Epidermal melanocyte (primary cell): ENCODE measurements around the gene PGR.
"Not testable (repeated sequence)": the region's sequence is repeated elsewhere in the genome, so short reads cannot be mapped to it uniquely, and the experiment has no call there.

Experiments used
- DNase-seq: peaks from one replicate; pipeline ENCODE4 v3.0.0; 2011; ENCODE audit warnings: low spot score; ENCODE audit not compliant: insufficient read length

Gene PGR

DNA sequence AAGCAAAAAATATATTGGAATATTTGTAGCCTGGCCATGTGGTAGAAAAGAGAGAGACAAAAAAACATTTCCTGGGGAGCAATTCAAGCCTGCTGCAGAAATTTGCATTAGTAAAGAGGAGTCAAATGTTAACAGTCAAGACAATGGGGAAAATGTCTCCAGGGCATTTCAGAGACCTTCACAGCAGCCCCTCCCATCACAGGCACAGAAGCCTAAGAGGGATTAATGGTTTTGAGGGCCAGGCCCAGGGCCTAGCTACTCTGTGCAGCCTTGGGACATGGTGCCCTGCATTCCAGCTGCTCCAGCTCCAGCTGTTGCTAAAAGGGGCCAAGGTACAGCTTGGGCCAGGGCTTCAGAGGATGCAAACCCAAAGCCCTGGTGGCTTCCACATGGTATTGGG is 46.8 kb downstream of the PGR start:
- DNase-seq: no peak

GRCh38 chr11:101063706-101064105 is 65.9 kb downstream of the PGR start:
- no peak for DNase-seq

DNA sequence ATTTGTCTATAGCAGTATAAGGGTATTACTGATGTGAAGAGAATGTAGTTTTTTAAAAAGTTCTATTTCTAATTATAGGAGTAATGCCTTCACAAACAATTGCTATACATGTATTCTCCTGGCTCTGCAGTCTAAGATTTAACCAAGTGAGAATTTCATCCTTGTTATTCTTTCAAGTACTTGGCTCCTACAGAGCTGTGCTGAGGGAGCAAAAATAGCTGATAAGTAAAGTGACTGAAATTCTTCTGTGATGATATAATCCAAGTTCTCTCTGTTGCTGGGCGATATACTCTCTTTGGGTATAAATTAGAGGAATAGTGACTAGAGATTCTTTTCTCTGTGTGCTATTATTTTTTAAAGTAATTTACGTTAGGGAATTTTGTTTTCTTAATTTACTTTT is 68.0 kb downstream of the PGR start:
- DNase-seq: no peak

GRCh38 chr11:101059331-101059730 is 70.3 kb downstream of the PGR start:
- DNase-seq: no peak

GRCh38 chr11:101053492-101053891 is 76.1 kb downstream of the PGR start:
- DNase-seq: no peak

DNA sequence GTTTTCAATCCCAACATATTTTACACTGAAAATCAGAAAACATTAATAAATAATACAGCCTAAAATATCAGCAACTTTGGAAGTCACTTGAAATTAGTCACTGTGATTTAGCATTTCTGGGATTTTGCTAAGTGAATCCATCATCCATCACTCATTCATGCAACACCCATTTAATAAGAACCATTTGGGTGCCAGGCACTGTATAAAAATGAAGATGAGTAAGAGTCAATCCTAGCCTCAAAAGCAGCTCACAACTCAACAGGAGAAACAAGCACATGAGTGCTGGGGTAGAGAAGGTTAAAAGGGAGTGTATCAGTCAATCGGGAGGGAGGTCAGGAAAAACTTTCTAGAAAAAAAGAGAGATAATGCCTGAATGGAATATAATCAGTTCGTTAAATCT is 77.9 kb downstream of the PGR start:
- no peak for DNase-seq

DNA sequence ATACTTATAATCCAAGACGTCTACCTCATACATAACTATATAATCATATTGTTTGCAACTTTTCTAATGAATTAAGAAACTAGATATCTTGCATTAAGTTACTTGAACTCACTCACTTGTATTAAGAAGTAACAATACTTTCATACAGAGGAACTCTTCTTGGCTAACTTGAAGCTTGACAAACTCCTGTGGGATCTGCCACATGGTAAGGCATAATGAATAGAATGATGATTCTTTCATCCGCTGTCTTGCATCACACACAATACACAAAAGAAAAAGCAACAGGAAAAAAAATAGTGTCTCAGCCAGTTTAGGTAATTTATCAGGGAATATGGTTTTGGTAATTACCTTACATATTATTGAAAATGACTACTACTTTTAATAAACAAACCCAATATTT is 79.8 kb downstream of the PGR start:
- no peak for DNase-seq

- no peak for DNase-seq
These were observed 80.5 kb downstream of the PGR start for GRCh38 chr11:101049123-101049522.

GRCh38 chr11:101048479-101048878 is 81.1 kb downstream of the PGR start:
- DNase-seq: no peak

- no peak for DNase-seq
These were observed 82.7 kb downstream of the PGR start for GRCh38 chr11:101046947-101047346.

GRCh38 chr11:101045415-101045814 is 84.2 kb downstream of the PGR start:
- no peak for DNase-seq

GRCh38 chr11:101043940-101044339 is 85.7 kb downstream of the PGR start:
- no peak for DNase-seq

DNA sequence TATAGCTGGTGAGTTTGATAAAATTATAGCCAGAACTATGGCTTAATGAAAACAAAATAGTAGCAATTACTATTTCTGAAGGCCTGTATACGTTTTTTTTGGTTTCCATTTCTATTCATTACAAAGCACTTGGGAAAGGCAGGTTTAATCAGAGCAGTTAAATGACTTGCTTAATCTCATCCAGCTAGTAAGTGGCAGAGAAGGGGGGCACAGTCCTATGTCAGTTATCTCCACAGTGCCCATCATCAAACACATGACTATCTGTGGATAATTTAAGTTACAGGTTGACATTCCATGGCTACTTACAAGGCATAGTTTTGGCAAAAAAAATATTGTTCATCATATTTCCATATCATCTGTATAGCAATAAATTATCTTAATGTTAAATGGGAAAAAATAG is 93.7 kb downstream of the PGR start:
- DNase-seq: no peak

GRCh38 chr11:101034076-101034475 is 95.5 kb downstream of the PGR start:
- no peak for DNase-seq

GRCh38 chr11:101032991-101033390 is 96.6 kb downstream of the PGR start:
- no peak for DNase-seq

DNA sequence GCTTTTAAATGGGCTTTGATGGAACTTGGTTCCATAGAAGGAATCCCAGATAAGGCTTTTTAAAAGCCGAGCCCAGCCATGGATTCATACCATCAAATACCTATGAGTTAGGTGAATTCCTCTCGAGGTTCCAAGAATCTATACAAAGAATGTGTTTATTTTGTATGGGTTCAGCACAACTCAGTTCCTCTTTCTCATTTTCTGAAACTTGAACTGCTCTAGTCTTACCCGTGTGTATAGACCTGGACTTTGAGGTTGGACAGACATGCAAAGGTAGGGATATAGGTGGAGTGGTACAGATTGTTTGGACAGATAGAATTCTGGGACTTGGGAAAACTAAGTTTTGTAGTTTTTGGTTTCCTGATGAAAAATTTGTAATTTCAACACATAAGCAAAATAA is 97.9 kb downstream of the PGR start:
- no peak for DNase-seq

DNA sequence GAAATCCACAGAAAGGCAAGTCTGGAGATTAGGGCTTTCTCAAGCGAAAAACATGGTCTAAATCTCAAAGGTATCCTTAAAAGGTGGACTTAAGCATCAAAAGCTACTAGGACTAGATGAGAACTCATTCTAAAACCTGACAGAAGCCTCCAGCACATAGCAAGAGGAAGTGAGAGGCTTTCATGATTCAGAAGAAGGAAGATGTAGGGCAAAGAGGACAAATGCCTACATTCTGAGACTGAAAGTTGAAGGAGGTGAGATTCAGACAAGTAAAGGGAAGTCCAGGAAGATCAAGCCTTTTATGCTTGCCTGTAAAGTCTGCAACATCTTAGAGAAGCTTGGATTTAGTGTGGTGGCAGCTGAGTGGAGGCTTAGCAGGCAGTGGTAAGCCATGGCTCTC is 98.9 kb downstream of the PGR start:
- DNase-seq: no peak

GRCh38 chr11:101030015-101030414 is 99.6 kb downstream of the PGR start:
- DNase-seq: no peak

DNA sequence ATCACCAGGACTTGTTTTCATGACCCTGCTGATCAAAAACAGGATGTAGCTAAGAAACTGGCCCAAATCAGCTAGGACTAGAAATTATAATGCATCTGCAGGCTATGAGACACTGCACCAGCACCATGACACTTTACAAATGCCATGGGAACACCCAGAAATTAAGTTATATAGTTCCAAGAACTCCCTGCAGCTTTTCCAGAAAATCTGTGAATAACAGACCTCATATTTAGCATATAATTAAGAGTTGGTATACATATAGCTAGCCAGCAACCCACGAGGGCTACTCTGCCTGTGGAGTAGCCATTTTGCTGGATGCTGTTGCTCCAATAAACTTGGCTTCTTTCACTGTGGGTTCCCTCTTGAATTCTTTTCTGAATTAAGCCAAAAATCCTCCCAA is 101.0 kb downstream of the PGR start:
- DNase-seq: no peak

DNA sequence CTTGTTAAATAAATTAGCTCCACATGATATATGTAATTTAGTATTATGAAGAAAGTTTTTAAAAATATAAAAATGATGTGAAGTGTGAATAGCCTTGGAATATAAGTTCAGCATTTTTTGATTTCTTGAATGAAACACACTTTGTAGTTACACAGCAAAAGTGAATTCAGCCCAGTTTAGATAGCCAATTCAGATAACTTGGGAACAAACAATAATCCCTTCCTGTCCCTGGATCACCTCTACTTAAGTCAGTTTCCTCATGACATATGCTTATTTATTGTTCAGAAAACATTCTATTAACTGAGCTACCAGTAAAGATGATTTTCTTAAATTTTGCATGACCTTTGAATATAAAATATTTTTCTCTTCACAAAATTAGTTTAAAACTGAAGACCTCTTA is 107.4 kb downstream of the PGR start:
- DNase-seq: no peak

GRCh38 chr11:101019870-101020269 is 109.7 kb downstream of the PGR start:
- DNase-seq: no peak

GRCh38 chr11:101014600-101015285 is 114.9 kb downstream of the PGR start:
- DNase-seq: no peak

DNA sequence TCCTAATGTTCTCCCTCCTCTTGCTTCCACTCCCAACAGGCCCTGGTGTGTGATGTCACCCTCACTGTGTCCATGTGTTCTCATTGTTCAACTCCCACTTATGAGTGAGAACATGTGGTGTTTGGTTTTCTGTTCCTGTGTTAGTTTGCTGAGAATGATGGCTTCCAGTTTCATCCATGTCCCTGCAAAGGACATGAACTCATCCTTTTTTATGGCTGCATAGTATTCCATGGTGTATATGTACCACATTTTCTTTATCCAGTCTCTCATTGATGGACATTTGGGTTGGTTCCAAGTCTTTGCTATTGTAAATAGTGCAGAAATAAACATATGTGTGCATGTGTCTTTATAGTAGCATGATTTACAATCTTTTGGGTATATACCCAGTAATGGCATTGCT is 115.9 kb downstream of the PGR start:
- DNase-seq: not testable (repeated sequence)

DNA sequence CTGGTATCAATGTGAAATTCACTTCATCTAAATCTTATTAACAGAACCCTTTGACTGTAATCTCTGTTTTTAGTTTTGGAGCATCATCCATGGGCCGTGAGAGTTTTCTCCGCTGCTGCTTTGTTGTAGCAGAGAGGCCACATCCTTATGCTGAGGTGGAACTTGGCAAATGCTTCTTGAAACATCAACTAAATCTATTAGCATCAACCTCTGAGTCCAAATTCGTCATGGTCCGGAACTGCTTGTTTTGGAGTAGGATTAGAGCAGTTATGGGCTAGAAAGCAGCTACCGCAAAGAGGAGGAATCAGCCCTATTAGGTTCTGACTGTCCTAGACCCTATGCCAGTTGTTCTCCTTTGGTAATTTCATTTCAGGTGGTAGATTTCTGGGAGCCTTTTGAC is 117.7 kb downstream of the PGR start:
- no peak for DNase-seq
